Mesenchymal stem cell (in vitro differentiated cells and primary cell): ENCODE data around the gene ATG12.

ENCODE experiments used
- DNase-seq: peaks from one replicate; pipeline ENCODE4 v3.0.0-alpha.2; 2013
- H2AFZ ChIP-seq: one replicate; pipeline ENCODE4 v1.6.1; 2013; ENCODE audit warnings: low read depth, mild to moderate bottlenecking, control low read depth, inconsistent platforms, low read length, moderate library complexity
- H2AK5ac ChIP-seq: 2 replicates; pipeline ENCODE4 v1.6.1; 2013; ENCODE audit warnings: low read length, moderate library complexity, mild to moderate bottlenecking, inconsistent platforms; ENCODE audit not compliant: severe bottlenecking
- H2BK120ac ChIP-seq: one replicate; pipeline ENCODE4 v1.6.1; 2013; ENCODE audit warnings: low read depth, mild to moderate bottlenecking, inconsistent platforms, low read length, moderate library complexity
- H2BK12ac ChIP-seq, 2 experiments: one replicate each; pipeline ENCODE4 v1.6.1; 2013; ENCODE audit warnings: inconsistent platforms in 2 of 2, low read length in 2 of 2, mild to moderate bottlenecking in 2 of 2, moderate library complexity in 2 of 2, control low read depth in 1 of 2
- H2BK15ac ChIP-seq: one replicate; pipeline ENCODE4 v1.6.1; 2013; ENCODE audit warnings: mild to moderate bottlenecking, low read depth, inconsistent platforms; ENCODE audit not compliant: poor library complexity, severe bottlenecking
- H2BK5ac ChIP-seq: 2 replicates; pipeline ENCODE4 v1.6.1; 2013; ENCODE audit warnings: low read depth, mild to moderate bottlenecking, low read length, control low read depth, inconsistent platforms; ENCODE audit not compliant: poor library complexity, severe bottlenecking
- H3K14ac ChIP-seq, 2 experiments: one replicate each; pipeline ENCODE4 v1.6.1; 2013; ENCODE audit warnings: inconsistent platforms in 2 of 2, low read length in 2 of 2, control low read depth in 1 of 2, mild to moderate bottlenecking in 1 of 2, moderate library complexity in 1 of 2
- H3K18ac ChIP-seq, 2 experiments: one replicate each; pipeline ENCODE4 v1.6.1; 2013; ENCODE audit warnings: inconsistent platforms in 2 of 2, low read length in 2 of 2, control low read depth in 1 of 2, low read depth in 1 of 2, mild to moderate bottlenecking in 1 of 2
- H3K23ac ChIP-seq, 2 experiments: one replicate each; pipeline ENCODE4 v1.6.1; 2013; ENCODE audit warnings: inconsistent platforms in 2 of 2, low read length in 2 of 2, mild to moderate bottlenecking in 2 of 2, moderate library complexity in 2 of 2, control low read depth in 1 of 2
- H3K27ac ChIP-seq: 2 replicates; pipeline ENCODE4 v1.5.1; 2013; ENCODE audit warnings: mild to moderate bottlenecking, moderate library complexity, low read length, control low read depth, inconsistent platforms; ENCODE audit not compliant: poor library complexity, severe bottlenecking
- H3K27me3 ChIP-seq, 2 experiments: 2 replicates each; pipeline versions ENCODE4 v1.6.1 to v1.7.0; 2013; ENCODE audit warnings: low read length in 2 of 2, mild to moderate bottlenecking in 2 of 2, moderate library complexity in 2 of 2, control low read depth in 1 of 2, inconsistent platforms in 1 of 2; ENCODE audit not compliant: control insufficient read depth in 1 of 2, insufficient read depth in 1 of 2
- H3K36me3 ChIP-seq, 2 experiments: 2 replicates each; pipeline versions ENCODE4 v1.6.1 to v1.7.0; 2013; ENCODE audit warnings: low read length in 2 of 2, control low read depth in 1 of 2, inconsistent platforms in 1 of 2, low read depth in 1 of 2, mild to moderate bottlenecking in 1 of 2; ENCODE audit not compliant: insufficient read depth in 2 of 2, control insufficient read depth in 1 of 2
- H3K4ac ChIP-seq, 2 experiments: one replicate each; pipeline ENCODE4 v1.6.1; 2013; ENCODE audit warnings: inconsistent platforms in 2 of 2, low read length in 2 of 2, mild to moderate bottlenecking in 2 of 2, moderate library complexity in 2 of 2, control low read depth in 1 of 2, low read depth in 1 of 2
- H3K4me1 ChIP-seq: 2 replicates; pipeline ENCODE4 v1.6.1; 2013; ENCODE audit warnings: low read depth, low read length, control low read depth; ENCODE audit not compliant: control insufficient read depth, insufficient read depth
- H3K4me2 ChIP-seq: 2 replicates; pipeline ENCODE4 v1.6.1; 2013; ENCODE audit warnings: low read length, mild to moderate bottlenecking, inconsistent platforms; ENCODE audit not compliant: poor library complexity, severe bottlenecking
- H3K4me3 ChIP-seq, 2 experiments: 2 replicates each; pipeline versions ENCODE4 v1.5.1 to v1.7.0; 2013; ENCODE audit warnings: low read length in 2 of 2, mild to moderate bottlenecking in 2 of 2, control low read depth in 1 of 2, low read depth in 1 of 2; ENCODE audit not compliant: insufficient read depth in 1 of 2
- H3K79me1 ChIP-seq: replicated peaks from 2 replicates; pipeline ENCODE4 v1.6.1; 2013; ENCODE audit warnings: mild to moderate bottlenecking, control low read depth, low read length, inconsistent platforms; ENCODE audit not compliant: poor library complexity, severe bottlenecking
- H3K9ac ChIP-seq: 2 replicates; pipeline ENCODE4 v1.7.0; 2013; ENCODE audit warnings: mild to moderate bottlenecking, low read length, moderate library complexity
- H3K9me3 ChIP-seq: 2 replicates; pipeline ENCODE4 v1.7.0; 2013; ENCODE audit warnings: mild to moderate bottlenecking, low read length; ENCODE audit not compliant: control insufficient read depth
- H4K8ac ChIP-seq: one replicate; pipeline ENCODE4 v1.6.1; 2013; ENCODE audit warnings: inconsistent platforms, mild to moderate bottlenecking, low read length, moderate library complexity
- H4K91ac ChIP-seq: one replicate; pipeline ENCODE4 v1.6.1; 2013; ENCODE audit warnings: mild to moderate bottlenecking, low read length, inconsistent platforms
- WGBS: methylation state at CpG from one replicate; pipeline ENCODE4 v1.1.7; 2013; ENCODE audit warnings: mixed read lengths; 5-methylcytosine and 5-hydroxymethylcytosine counted together

ATG12 gene

DNA sequence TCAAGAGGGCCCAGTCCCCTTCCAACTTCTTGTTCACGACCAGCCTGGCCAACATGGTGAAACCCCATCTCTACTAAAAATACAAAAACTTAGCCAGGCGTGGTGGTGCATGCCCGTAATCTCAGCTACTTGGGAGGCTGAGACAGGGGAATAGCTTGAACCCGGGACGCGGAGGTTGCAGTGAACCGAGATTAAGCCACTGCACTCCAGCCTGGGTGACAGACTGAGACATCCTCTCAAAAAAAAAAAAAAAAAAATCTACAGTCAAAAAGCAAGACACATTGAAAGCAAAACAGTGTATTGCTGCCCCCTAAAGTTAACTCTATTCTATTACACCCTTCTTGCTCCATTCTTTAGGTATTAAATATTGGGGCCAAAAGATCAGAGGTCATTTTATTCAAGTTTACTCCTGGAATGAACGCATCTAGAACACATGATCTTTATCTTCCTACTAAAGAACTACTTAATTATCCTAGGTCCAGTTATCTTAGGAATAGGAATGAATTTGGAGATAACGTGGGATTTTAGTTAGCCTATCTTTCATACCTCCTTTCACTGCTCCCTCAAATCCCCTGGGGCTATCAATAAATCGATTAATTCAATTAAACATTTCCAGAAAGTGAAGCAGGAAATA is 2.4 kb downstream of the ATG12 start:
- peak; percentile 67 for DNase-seq
- Histone ChIP-seq H2BK120ac (no peak overlapping the region), H3K4ac (no peak overlapping the region), H2AK5ac (no peak overlapping the region), H3K4me2 (peak overlapping the region; percentile 49), H3K14ac (no peak overlapping the region), H3K9ac (peak overlapping the region; percentile 93), H2BK15ac (no peak overlapping the region), H3K9me3 (no peaks in the 10 kb centered on the region), H3K27ac (no peak overlapping the region), H3K18ac (no peak overlapping the region), H3K79me1 (peaks cover 12% of the 10 kb centered on the region), H3K27me3 (no peaks in the 10 kb centered on the region), H3K4me3 (peak overlapping the region in 1 of 2 experiments; percentile 86), H4K8ac (no peak overlapping the region), H2BK5ac (no peak overlapping the region), H2BK12ac (no peak overlapping the region), H4K91ac (no peak overlapping the region), H3K36me3 (peaks cover 3 to 41% of the 10 kb centered on the region in 2 experiments), H2AFZ (no peak overlapping the region), H3K4me1 (peaks cover 8% of the 10 kb centered on the region), H3K23ac (no peak overlapping the region)
- 58% methylated on average over 7 of the region's 10 CpGs for WGBS

DNA sequence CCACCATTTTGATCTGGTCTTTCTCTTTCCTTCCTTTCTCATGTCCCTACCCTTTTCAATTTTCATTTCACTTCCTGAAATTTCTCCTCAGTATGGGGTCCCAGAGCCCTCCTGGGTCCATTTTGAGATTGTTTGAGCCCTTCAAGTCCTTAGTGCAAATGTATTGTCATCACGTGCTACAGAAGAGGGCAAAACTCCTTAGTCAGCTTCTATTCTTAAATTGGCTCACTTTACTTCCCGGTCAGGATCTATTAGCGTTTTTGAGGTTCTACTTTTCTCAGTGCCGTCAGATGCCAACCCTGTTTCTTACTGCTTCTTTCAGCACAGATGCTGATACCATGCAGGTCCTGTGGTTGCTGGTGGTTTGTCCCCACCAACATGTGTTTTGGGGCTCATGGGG is 5.9 kb downstream of the ATG12 start:
- Histone ChIP-seq H3K4me1 (peaks cover 6% of the 10 kb centered on the region), H3K27me3 (no peaks in the 10 kb centered on the region), H3K27ac (no peak overlapping the region), H2AFZ (no peak overlapping the region), H2BK12ac (no peak overlapping the region), H3K4ac (no peak overlapping the region), H3K23ac (no peak overlapping the region), H2BK5ac (no peak overlapping the region), H3K18ac (no peak overlapping the region), H3K4me3 (no peak overlapping the region), H2BK15ac (no peak overlapping the region), H3K4me2 (no peak overlapping the region), H2AK5ac (no peak overlapping the region), H3K79me1 (peaks cover 12% of the 10 kb centered on the region), H2BK120ac (no peak overlapping the region), H3K14ac (no peak overlapping the region), H3K9ac (no peak overlapping the region), H4K8ac (no peak overlapping the region), H4K91ac (no peak overlapping the region), H3K36me3 (peaks cover 3 to 72% of the 10 kb centered on the region in 2 experiments), H3K9me3 (no peaks in the 10 kb centered on the region)
- WGBS, result 100% methylated on average over 4 of the region's 4 CpGs
- DNase-seq, result no peak

DNA sequence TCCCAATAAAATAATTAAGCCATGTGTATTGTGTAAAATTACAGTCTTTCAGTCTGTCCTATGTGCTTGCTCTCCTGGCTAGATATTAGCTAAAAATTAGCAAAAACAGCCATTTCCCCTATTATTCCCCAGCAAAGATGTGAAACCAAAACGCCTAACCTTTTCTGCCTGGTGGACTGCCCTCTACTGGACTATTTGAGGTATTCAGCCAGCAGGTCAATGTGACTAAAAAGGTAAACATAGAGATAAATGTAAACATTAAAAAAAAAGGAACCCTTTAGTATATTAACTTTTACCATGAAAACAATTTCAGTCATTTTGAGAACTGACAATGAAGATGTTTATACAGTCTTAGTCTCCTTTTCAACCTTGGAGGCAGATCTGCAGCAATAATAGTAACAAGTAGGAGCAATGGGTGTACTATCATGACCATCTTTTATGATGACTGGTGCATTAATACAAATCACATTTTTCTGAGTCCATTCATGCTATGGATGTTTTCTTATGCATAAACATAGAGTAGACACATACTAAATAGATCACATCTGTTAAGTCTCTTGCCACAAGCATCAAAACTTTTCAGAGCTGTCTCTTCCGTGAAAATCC is 10.1 kb downstream of the ATG12 start:
- Histone ChIP-seq H3K4me1 (no peaks in the 10 kb centered on the region), H4K8ac (no peak overlapping the region), H2AFZ (no peak overlapping the region), H3K9me3 (peaks cover 2% of the 10 kb centered on the region), H3K27me3 (no peaks in the 10 kb centered on the region), H3K4me2 (no peak overlapping the region), H2AK5ac (no peak overlapping the region), H3K23ac (no peak overlapping the region), H2BK5ac (no peak overlapping the region), H3K4ac (no peak overlapping the region), H3K79me1 (peaks cover 8% of the 10 kb centered on the region), H3K9ac (no peak overlapping the region), H3K14ac (no peak overlapping the region), H4K91ac (no peak overlapping the region), H2BK120ac (no peak overlapping the region), H3K18ac (no peak overlapping the region), H2BK15ac (no peak overlapping the region), H3K36me3 (peaks cover 0 to 87% of the 10 kb centered on the region in 2 experiments), H3K4me3 (no peak overlapping the region), H2BK12ac (no peak overlapping the region), H3K27ac (no peak overlapping the region)
- peak; percentile 58 for DNase-seq
- WGBS, result 100% methylated on average over 1 of the region's 2 CpGs

- Histone ChIP-seq H3K27ac (no peak overlapping the region), H3K79me1 (peaks cover 2% of the 10 kb centered on the region), H3K36me3 (peaks cover 0 to 74% of the 10 kb centered on the region in 2 experiments), H2BK120ac (no peak overlapping the region), H2BK15ac (no peak overlapping the region), H3K4me2 (no peak overlapping the region), H3K9ac (no peak overlapping the region), H4K91ac (no peak overlapping the region), H3K4me1 (no peaks in the 10 kb centered on the region), H2BK12ac (no peak overlapping the region), H3K4ac (no peak overlapping the region), H2BK5ac (no peak overlapping the region), H4K8ac (no peak overlapping the region), H3K14ac (no peak overlapping the region), H2AFZ (no peak overlapping the region), H3K4me3 (no peak overlapping the region), H2AK5ac (no peak overlapping the region), H3K18ac (no peak overlapping the region), H3K9me3 (peaks cover 13% of the 10 kb centered on the region), H3K23ac (no peak overlapping the region), H3K27me3 (no peaks in the 10 kb centered on the region)
- 100% methylated on average over 2 of the region's 5 CpGs for WGBS
- DNase-seq, result no peak
These were observed 11.5 kb downstream of the ATG12 start for GRCh38 chr5:115829913-115830312.
